OCI-LY7 (cell line): ENCODE results near the gene TSSK6. TPM values are rescaled to one million over a fixed set of nuclear protein-coding genes. Genes with fewer than 3 reads are reported as not detected.

Source experiments
- BruUV-seq: library from RNA; stranded (reverse); fragments of 400-500 nt; replicated peaks from 2 replicates; lab custom pipeline; 2021; lab: Mats Ljungman, UMichigan
- CTCF ChIA-PET: fragments of 300-600 bp; sonication (Branson Sonifier 250); formaldehyde crosslinking; loops from one replicate; lab custom pipeline; 2022; ENCODE audit warnings: antibody characterized with exemption; ENCODE audit not compliant: unreplicated experiment; lab: Charles Lee
- POLR2A ChIA-PET: fragments of 300-600 bp; sonication (Branson Sonifier 250); formaldehyde crosslinking; loops from one replicate; lab custom pipeline; 2022; ENCODE audit warnings: antibody characterized with exemption; lab: Charles Lee
- DNase-seq: peaks from one replicate; pipeline ENCODE4 v3.0.0-alpha.2; 2015; ENCODE audit warnings: low spot score
- H2AFZ ChIP-seq: fragments of 200-600 bp; sonication (generic), shearing (Covaris generic); 2 replicates; pipeline ENCODE4 v1.6.1; 2014; ENCODE audit warnings: mild to moderate bottlenecking, antibody characterized with exemption, low read length, moderate library complexity
- H3K27ac ChIP-seq: fragments of 200-600 bp; sonication (generic); 2 replicates; pipeline ENCODE4 v1.5.1; 2014; ENCODE audit warnings: mixed run types, low read depth, mild to moderate bottlenecking, moderate library complexity, low read length, inconsistent platforms; ENCODE audit not compliant: poor library complexity, severe bottlenecking
- H3K36me3 ChIP-seq: fragments of 200-600 bp; sonication (generic); 2 replicates; pipeline ENCODE4 v1.6.1; 2014; ENCODE audit warnings: mild to moderate bottlenecking, antibody characterized with exemption, low read length, moderate library complexity, mixed read lengths; ENCODE audit not compliant: insufficient read depth
- H3K4me1 ChIP-seq: fragments of 200-600 bp; sonication (generic); 2 replicates; pipeline ENCODE4 v1.5.1; 2014; ENCODE audit warnings: mild to moderate bottlenecking, low read length; ENCODE audit not compliant: insufficient read depth, poor library complexity, severe bottlenecking
- H3K4me2 ChIP-seq: fragments of 200-600 bp; sonication (generic); 2 replicates; pipeline ENCODE4 v1.6.1; 2014; ENCODE audit warnings: mild to moderate bottlenecking, low read length
- H3K4me3 ChIP-seq: fragments of 200-600 bp; sonication (generic); 2 replicates; pipeline ENCODE4 v1.5.1; 2014; ENCODE audit warnings: mild to moderate bottlenecking, low read depth, low read length; ENCODE audit not compliant: poor library complexity, severe bottlenecking
- H3K79me2 ChIP-seq: fragments of 200-600 bp; sonication (generic); 2 replicates; pipeline ENCODE4 v1.6.1; 2016; ENCODE audit warnings: low read depth, mild to moderate bottlenecking, low read length, moderate library complexity, mixed read lengths; ENCODE audit not compliant: insufficient read depth
- H3K9me2 ChIP-seq: fragments of 200-600 bp; sonication (generic); 2 replicates; pipeline ENCODE4 v1.6.1; 2016; ENCODE audit warnings: mild to moderate bottlenecking, low read length, mixed read lengths; ENCODE audit not compliant: insufficient read depth
- H3K9me3 ChIP-seq: fragments of 200-600 bp; sonication (generic); 2 replicates; pipeline ENCODE4 v1.6.1; 2014; ENCODE audit warnings: mild to moderate bottlenecking, mixed run types, low read length, mixed read lengths
- H4K20me1 ChIP-seq: fragments of 200-600 bp; sonication (generic); 2 replicates; pipeline ENCODE4 v1.6.1; 2014; ENCODE audit warnings: mild to moderate bottlenecking, antibody characterized with exemption, low read length, moderate library complexity, mixed read lengths; ENCODE audit not compliant: insufficient read depth
- EZH2phosphoT487 ChIP-seq: fragments of 200-600 bp; sonication (generic); IDR thresholded peaks from 2 replicates; pipeline ENCODE4 v1.6.1; 2018; ENCODE audit warnings: low read depth, borderline replicate concordance, mild to moderate bottlenecking, mixed run types, antibody characterized with exemption, low read length, moderate library complexity, mixed read lengths
- intact Hi-C: fragments of 100-400 bp; cut with micrococcal nuclease; formaldehyde crosslinking; loops from one replicate; pipeline ENCODE4 v1.10.0; 2022; ENCODE audit not compliant: unreplicated experiment
- total RNA-seq, 2 experiments: library from RNA; depleted of rRNA in 1 of 2; stranded (reverse); fragments of >200 nt in 1 of 2; shearing (Covaris generic) in 1 of 2; gene quantifications; 2 replicates each; pipeline ENCODE4 v1.2.3, GENCODE V29; 2014 to 2022
- TF ChIP-seq, protein P1 (sequence below): fragments of 200-600 bp; sonication (generic); conservative IDR thresholded peaks from 2 replicates; pipeline ENCODE4 v1.5.1; 2014; ENCODE audit warnings: mild to moderate bottlenecking, antibody characterized with exemption, low read length, moderate library complexity, mixed read lengths

Gene TSSK6
- total RNA-seq, 2 experiments from 2014 or later = 6.4 to 10.5 TPM

DNA sequence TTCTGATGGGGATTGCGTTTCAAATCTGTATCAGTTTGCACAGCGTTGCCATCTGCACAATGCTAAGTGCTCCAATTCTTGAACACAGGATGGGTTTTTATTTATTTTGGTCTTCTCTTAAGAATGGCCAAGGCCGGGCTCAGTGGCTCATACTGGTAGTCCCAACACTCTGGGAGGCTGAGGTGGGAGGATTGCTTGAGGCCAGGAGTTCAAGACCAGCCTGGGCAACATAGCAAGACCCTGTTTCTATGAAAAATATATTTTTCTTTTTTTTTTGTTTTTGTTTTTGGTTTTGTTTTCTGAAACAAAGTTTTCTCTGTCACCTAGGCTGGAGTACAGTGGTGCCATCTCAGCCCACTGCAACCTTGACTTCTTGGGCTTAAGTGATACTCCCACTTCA is 7.8 kb upstream of the TSSK6 start:
- no TSS peak for BruUV-seq
- H3K4me3 ChIP-seq = peak overlapping the region; percentile 65
- peaks cover 76% of the 10 kb centered on the region for H3K79me2 ChIP-seq
- peak overlapping the region; percentile 74 for H3K27ac ChIP-seq
- intact Hi-C loops = no loop called here
- no peaks in the 10 kb centered on the region for H3K9me2 ChIP-seq
- TF ChIP-seq, protein P1, sequence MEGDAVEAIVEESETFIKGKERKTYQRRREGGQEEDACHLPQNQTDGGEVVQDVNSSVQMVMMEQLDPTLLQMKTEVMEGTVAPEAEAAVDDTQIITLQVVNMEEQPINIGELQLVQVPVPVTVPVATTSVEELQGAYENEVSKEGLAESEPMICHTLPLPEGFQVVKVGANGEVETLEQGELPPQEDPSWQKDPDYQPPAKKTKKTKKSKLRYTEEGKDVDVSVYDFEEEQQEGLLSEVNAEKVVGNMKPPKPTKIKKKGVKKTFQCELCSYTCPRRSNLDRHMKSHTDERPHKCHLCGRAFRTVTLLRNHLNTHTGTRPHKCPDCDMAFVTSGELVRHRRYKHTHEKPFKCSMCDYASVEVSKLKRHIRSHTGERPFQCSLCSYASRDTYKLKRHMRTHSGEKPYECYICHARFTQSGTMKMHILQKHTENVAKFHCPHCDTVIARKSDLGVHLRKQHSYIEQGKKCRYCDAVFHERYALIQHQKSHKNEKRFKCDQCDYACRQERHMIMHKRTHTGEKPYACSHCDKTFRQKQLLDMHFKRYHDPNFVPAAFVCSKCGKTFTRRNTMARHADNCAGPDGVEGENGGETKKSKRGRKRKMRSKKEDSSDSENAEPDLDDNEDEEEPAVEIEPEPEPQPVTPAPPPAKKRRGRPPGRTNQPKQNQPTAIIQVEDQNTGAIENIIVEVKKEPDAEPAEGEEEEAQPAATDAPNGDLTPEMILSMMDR = no peak
- no peak for TF ChIP-seq EZH2phosphoT487
- POLR2A ChIA-PET = interaction anchor here (1.2 kb wide), 1 partner anchor 11 kb away, joined by 4 read pairs; no protein-coding TSS in a partner anchor
- H3K9me3 ChIP-seq = no peaks in the 10 kb centered on the region
- CTCF ChIA-PET = no interaction called here
- no peaks in the 10 kb centered on the region for H4K20me1 ChIP-seq
- H3K4me2 ChIP-seq = peak overlapping the region; percentile 100
- H3K36me3 ChIP-seq = peaks cover 61% of the 10 kb centered on the region
- no peak for DNase-seq
- H2AFZ ChIP-seq = no peak overlapping the region
- peaks cover 69% of the 10 kb centered on the region for H3K4me1 ChIP-seq

DNA sequence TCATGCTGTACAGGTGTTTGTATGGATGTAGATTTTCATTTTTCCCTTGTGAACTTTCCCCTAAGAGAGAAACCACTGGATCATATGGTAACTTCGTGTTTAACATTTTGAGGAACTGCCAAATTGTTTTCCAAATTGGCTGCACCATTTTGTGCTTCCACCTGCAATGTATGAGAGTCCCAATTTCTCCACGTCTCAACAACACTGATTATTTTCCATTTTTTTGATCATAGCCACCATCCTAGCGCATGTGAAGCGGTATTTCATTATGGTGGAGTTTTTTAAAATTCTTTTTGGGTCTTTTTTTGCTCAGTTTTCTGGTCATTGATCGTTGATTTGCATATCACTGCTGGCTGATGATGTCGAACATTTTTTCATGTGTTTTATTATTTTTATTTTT is 5.6 kb upstream of the TSSK6 start:
- TF ChIP-seq, protein P1 = no peak
- TF ChIP-seq EZH2phosphoT487 = no peak
- POLR2A ChIA-PET = no interaction called here
- no TSS peak for BruUV-seq

DNA sequence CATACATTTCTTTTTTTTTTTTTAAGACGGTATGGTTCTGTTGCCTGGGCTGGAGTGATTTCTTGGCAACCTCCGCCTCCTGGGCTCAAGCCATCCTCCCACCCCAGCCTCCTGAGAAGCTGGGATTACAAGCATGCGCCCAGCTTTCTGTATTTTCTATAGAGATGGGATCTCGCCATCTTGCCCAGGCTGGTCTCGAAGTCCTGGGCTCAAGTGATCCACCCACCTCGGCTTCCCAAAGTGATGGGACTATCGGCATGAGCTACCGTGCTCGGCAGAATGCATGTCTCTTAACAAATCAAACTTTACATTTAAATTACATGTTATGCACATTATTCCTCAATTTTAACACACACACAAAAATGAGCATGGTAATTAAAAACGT is 1.9 kb upstream of the TSSK6 start:
- no peaks in the 10 kb centered on the region for H4K20me1 ChIP-seq
- peaks cover 60% of the 10 kb centered on the region for H3K79me2 ChIP-seq
- no peak for DNase-seq
- ChIA-PET CTCF (no interaction called here), POLR2A (no interaction called here)
- no peaks in the 10 kb centered on the region for H3K9me2 ChIP-seq
- peaks cover 28% of the 10 kb centered on the region for H3K36me3 ChIP-seq
- no peak overlapping the region for H2AFZ ChIP-seq
- TSS peak; percentile 77 for BruUV-seq
- peaks cover 37% of the 10 kb centered on the region for H3K4me1 ChIP-seq
- no peaks in the 10 kb centered on the region for H3K9me3 ChIP-seq
- no peak for TF ChIP-seq EZH2phosphoT487
- TF ChIP-seq, protein P1 = no peak
- peak overlapping the region; percentile 90 for H3K4me3 ChIP-seq
- intact Hi-C loops = no loop called here
- peak overlapping the region; percentile 56 for H3K27ac ChIP-seq
- peak overlapping the region; percentile 70 for H3K4me2 ChIP-seq

More for the DNA sequence above, 5.6 kb upstream of the TSSK6 start:
- Histone ChIP-seq H3K36me3 (peaks cover 49% of the 10 kb centered on the region), H3K4me3 (no peak overlapping the region), H2AFZ (no peak overlapping the region), H4K20me1 (no peaks in the 10 kb centered on the region), H3K9me2 (no peaks in the 10 kb centered on the region), H3K4me2 (no peak overlapping the region), H3K9me3 (no peaks in the 10 kb centered on the region), H3K27ac (no peak overlapping the region), H3K79me2 (peaks cover 96% of the 10 kb centered on the region), H3K4me1 (peaks cover 68% of the 10 kb centered on the region)
- DNase-seq = no peak
- CTCF ChIA-PET = no interaction called here
- intact Hi-C loops = no loop called here
